HG02970 (cell line): ENCODE data around the gene EML1.

Experiments used
- ATAC-seq: cut with Tn5 transposase; IDR thresholded peaks from one replicate; pipeline ENCODE4 v1.9.1; 2021; ENCODE audit warnings: mild to moderate bottlenecking, moderate library complexity, moderate number of reproducible peaks; ENCODE audit not compliant: unreplicated experiment, low FRiP score

EML1 gene, protein sequence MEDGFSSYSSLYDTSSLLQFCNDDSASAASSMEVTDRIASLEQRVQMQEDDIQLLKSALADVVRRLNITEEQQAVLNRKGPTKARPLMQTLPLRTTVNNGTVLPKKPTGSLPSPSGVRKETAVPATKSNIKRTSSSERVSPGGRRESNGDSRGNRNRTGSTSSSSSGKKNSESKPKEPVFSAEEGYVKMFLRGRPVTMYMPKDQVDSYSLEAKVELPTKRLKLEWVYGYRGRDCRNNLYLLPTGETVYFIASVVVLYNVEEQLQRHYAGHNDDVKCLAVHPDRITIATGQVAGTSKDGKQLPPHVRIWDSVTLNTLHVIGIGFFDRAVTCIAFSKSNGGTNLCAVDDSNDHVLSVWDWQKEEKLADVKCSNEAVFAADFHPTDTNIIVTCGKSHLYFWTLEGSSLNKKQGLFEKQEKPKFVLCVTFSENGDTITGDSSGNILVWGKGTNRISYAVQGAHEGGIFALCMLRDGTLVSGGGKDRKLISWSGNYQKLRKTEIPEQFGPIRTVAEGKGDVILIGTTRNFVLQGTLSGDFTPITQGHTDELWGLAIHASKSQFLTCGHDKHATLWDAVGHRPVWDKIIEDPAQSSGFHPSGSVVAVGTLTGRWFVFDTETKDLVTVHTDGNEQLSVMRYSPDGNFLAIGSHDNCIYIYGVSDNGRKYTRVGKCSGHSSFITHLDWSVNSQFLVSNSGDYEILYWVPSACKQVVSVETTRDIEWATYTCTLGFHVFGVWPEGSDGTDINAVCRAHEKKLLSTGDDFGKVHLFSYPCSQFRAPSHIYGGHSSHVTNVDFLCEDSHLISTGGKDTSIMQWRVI

GRCh38 chr14:99793213-99794150 is at the start of gene EML1:
EML1 (plus strand) TSS chr14:99793413; CDS start chr14:99793477, 64 bp downstream.
- peak; percentile 96 for ATAC-seq

GRCh38 chr14:99744199-99744872 is 48.9 kb upstream of the EML1 start:
- no peak for ATAC-seq

GRCh38 chr14:99744873-99745224 is 48.4 kb upstream of the EML1 start:
- ATAC-seq: no peak

DNA sequence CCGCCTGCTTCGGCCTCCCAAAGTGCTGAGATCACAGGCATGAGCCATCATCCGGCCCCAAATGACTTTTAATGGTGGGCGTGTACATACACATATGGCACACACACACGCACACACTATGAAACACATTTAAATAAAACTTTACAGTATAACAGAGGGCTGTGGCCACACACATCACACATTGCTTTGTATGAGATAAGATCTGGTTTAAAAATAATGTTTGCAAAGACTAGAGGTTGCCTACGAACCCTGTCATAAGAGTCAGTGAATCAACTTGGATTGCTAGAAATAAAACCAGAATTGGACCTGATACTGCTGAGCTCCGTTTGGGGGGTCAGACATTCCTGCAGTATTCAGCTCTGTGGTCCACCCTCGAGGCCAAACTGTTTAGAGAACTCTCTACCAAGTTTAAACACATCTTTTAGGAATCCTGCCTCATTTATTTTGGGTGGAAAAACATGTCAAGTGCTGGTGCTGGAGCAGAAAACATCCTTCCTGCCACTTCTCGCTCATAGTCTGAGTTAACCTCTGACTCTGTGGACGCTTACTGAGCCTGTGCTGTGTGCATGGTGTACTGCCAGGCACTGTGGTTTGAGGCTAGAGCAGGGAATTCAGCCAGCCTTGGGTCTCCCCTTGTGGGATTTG is 47.8 kb upstream of the EML1 start:
- ATAC-seq: no peak

DNA sequence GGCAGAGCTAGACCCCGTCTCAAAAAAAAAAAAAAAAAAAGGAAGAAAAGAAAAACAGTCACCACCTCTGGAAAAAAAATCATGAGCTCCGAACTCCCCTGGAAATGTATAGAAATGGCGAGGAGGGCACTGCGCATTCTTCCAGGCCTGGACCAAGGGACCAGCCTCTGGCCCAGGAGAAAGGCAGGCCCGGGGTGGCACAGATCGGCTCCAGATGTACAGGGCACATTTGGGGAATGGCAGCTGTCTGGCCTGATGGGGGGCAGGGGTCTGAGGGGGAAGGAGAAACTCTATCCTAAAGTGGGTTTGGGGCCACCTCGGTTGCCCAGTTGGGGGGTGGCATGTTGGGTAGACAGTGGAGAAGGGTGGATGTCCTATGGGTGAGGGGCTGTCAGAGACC is 46.0 kb upstream of the EML1 start:
- no peak for ATAC-seq

DNA sequence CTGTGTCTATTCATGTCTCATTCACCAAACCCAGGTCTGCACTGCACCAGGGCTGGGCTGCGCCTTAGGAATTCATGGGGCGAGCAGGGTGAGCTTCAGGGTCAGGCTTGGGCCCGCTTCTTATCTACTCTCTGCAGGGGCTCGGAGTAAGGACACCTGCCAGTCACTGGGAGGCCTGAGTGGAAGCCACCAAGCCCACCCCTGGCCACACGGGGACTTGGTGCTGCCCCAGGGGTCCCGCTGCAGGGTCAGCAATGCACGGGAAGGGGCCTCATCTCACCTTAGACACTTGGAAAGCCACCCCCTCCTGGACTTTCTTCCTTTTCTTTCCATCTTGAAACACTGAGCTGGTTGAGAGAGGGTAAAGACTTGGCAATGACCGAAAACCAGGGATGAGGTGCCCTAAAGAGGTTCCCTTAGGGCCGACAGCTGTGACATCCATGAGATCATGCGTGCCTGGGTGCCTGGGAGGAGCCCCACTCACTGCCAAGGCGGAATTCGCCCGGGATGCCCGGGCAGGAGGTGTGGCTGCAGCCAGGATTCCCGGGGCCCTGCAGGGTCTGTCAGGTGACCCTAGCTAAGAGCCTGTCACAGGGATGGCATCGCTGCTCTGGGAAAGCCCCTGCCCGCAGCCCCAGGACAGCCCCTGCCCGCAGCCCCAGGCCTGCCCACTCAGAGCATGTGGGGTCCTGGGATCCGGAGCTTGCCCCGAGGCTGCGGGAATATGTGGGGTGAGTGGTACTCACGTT is 45.5 kb upstream of the EML1 start:
- no peak for ATAC-seq

- no peak for ATAC-seq
These were observed 44.7 kb upstream of the EML1 start for GRCh38 chr14:99748529-99748928.

- no peak for ATAC-seq
These were observed 44.1 kb upstream of the EML1 start for GRCh38 chr14:99749142-99749541.

DNA sequence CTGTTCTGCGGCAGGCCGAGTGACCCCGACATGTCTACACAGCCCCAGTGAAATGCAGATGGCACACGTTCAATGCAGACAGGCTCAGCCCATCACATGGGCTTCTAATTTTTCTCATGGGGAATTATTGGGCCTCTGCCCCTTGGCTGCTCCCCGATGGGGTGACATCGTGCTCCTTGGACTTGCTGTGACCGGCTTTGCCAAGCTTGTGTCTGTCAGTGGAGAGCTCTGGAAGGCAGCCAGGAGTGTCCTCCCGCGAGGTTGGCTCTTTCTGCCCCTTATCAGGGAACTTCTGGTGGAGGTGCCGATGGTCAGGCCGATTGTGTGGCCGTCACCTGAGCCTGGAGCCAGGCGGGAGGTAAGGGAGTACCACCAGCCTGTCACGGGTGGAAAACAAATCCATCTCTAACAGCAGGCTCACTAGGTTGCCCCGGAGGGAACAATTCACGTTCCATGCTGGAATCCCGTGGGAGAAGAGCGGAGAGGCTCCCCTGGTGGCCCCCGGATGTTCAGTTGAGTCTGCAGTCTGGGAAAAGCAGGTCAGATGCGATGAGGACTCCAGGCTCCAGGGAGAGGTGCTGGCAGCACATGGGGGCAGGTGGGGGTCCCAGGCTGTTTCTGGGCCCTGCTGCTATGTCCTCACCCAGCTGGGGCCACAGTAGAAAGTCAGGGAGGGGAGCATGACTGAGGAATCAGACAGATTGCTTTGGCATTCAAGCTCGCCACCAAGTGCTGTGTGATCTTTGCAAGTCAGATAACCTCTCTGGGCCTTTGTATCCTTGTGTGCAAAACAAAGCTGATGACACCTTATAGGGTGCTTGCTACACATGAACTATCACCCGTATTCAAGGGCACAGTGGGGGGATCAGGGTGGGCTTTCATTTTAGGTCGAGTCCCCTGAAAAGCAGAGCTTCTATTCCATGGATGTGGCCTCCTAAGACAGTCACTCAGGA is 43.2 kb upstream of the EML1 start:
- ATAC-seq: no peak

DNA sequence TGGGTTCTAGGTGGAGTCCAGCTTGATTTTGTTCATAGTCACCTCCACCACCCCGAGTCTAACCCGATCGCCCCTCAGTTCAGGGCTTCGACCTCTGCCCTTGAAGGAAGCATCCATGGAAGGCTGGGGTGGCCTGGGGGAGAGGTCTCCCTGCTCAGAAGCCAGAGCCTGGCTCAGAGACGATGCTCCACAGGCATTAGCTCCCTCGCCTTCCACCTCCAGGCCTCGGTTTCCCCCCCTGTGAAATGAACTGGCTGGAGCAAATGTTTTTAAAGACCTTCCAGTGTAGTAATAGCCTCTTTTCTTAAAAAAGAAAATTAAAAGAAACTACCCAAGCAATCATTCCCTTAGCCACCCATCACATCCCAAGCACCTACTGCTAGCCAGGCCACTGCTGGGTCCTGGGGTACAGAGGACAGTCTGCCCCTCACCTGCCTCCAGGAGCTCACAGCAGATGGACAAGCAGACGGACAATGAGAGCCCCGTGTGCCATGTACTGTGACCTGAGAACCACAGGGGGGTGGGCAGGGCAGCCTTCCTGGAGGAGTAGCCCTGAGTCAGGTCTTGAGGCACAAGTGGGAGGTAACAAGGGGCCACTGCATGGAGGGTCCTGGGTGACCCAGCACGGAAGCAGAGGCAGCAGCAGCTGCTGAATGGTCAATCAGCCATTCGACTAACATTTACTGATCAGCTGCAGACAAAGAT is 42.3 kb upstream of the EML1 start:
- no peak for ATAC-seq

DNA sequence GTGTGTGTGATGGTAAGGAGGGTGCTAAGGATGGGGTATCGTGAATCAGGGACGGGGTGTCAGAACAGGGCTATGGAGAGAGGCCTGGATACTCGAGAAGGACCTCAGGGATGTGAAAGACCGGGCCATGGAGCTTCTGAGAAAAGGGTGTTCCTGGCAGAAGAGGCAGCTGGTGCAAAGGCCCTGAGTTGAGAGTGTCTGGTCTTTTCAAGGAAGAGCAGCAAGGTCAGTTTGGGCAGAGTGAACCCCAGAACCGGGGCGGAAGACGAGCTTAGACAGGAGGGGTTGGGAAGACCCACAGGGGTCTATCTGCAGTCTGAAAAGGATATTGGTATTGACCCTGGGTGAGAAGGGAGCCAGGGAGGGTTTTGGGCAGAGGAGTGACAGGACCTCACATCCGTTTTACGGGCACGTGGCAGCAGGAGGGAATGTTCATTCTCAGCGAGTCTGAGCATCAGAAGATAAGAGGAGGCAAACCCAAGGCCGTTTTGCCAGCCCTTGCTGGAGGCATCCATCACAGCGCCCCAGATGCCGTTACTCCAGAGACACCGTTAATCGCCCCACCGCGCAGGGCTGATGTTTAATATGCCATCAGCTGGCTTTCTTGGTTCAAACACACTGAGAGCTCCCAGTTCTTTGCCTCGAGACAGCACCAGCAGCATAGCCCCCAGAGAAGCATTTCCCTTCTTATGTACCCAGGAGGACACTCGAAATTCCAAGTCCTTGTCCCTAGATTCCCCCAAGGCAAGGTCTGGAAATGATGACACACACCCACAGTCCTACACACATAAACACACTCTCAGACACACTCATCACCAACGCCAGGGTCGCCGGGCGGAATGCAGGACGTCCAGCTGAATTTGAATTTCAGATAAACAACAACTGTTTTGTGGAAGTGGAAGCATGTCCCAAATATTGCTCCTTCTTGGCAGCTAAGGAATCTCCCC is 41.4 kb upstream of the EML1 start:
- ATAC-seq: no peak

DNA sequence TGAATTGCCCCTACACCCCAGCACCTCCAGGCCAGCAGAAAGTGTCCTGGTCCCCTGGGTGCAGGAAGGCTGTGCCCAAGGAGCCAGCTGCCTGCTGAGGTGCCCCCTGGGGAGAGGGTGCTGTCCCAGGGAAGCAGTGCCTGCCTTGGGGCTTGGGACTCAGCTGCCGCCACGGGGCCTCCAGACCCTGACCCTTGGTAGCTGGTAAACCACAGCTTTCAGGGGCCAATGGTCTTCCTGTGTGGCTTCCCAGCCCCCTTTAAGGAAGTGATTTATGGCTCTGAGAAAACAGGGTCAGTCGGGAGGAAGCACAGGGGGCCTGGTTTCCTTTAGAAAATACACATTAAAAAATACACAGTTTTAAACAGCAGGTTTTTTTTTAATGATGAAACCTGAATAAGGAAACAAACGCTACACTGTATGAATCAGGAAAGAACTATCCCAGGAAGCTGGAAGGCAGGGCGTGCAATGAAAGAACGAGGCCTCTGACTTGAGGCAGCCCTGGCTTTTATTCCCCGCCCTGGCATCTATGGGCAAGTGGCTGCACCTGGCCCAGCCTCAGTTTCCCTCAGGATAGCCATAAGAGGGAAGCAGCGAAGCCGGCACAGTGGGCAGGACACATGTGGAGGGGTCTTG is 40.6 kb upstream of the EML1 start:
- no peak for ATAC-seq

DNA sequence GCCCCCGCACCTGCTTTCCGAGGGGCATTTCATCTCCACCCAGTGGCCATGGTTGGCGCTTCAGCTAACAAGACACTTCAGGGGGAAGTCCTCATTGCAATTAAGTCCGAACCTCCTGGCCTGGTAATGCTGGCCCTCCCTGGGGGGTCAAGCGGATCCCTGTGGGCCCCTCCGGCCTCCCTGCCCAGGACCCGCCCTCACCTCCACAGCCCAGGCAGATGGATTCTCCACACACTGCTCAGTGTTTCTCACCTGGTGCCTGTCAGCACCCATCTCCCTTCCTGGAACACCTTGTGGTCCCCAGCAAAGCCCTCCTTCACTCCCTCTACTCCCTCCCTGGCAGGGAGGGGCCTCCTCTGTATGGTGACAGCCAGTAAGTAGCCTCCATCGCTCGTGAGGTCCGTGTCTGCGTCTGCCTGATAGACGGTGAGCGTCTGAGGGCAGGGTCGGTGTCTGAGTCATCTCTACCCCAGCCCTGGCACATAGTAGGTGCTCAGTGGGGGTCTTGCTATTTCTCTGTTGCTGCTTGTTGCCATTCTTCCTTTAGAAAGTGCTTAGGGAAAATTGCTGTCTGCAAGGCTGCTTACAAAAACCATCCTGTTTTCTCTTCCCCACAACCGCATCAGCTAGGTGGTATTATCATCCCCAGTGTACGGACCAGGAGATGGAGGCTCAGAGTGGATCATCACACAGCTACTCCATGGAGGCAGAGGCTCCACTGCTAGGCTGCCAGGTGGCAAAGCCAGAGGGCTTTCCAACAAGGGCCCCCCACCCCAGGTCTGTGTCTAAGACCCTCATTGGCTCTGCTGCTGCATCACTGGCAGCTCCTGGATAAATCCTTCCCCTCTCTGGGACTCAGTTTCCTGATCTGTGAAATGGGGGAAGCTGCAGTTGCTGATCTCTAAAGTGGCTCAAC is 39.7 kb upstream of the EML1 start:
- ATAC-seq: no peak

DNA sequence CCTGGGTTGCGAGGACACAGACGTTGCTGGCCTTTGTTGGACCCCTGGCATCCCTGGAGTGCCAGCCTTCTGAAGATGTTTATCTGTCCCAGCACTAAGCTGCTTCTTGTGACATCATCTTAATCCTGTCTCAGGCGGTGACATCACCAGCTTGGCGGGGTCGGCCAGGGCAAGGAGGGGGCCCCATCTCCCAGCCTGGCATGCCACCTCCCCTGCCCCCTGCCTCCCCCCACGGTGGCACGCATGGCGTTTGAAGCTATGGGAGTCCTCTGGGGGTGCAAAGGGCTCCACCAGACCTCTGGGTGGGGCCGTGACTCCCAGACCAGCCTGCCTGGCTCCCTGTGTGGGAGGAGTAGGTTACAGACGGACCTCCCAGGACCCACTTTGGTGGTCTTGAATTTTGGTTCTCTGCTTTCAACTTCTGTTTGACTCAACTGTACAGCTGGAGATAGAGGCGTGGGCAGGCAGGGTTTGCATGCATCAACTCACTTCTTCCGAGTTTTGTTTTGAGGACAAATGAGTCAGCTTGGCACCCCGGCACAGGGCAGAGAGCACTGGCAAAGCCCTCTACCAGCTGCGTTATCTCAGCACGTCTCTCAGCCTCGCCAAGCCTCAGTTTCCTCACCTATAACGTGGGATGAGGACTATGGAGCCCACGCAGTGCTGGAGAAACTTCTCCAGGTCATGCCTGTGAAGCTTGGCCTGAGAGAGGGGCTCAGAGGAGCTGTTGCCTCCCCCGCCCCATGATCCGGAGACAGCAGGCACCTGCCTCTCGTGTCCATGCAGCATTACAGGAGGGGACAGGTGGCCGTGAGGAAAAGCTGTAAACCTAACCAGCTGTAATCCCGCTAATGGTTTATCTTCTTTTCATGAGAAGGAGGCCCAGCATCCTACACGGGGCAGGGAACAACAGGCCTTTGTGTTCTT is 38.8 kb upstream of the EML1 start:
- no peak for ATAC-seq
